AG04450 (cell line): ENCODE measurements around the gene GIT2. TPM values are rescaled to one million over a fixed set of nuclear protein-coding genes. Genes with fewer than 3 reads are reported as not detected.
A peak's percentile ranks its signal among the peaks of the same experiment; 100 is the strongest.

ENCODE experiments used
- CTCF ChIA-PET: fragments of 300-600, 350-600 bp; formaldehyde crosslinking; extraction: SDS; loops from one replicate; lab custom pipeline; 2022; ENCODE audit warnings: antibody characterized with exemption, inconsistent platforms; lab: Charles Lee
- POLR2A ChIA-PET: fragments of 350-600 bp; formaldehyde crosslinking; extraction: SDS; loops from one replicate; lab custom pipeline; 2021; ENCODE audit warnings: antibody characterized with exemption, inconsistent platforms; lab: Yijun Ruan, JAX
- DNase-seq: peaks from one replicate; pipeline ENCODE4 v3.0.0-alpha.2; 2011; ENCODE audit warnings: low read depth, low spot score
- H3K27ac ChIP-seq: one replicate; pipeline ENCODE4 v1.5.1; 2012; ENCODE audit warnings: low read depth, low read length, control low read depth
- H3K27me3 ChIP-seq: one replicate; pipeline ENCODE4 v1.6.0; 2012; ENCODE audit warnings: low read length; ENCODE audit not compliant: control insufficient read depth, insufficient read depth
- H3K4me3 ChIP-seq: 2 replicates; pipeline ENCODE4 v1.5.1; 2011; ENCODE audit warnings: mild to moderate bottlenecking, low read depth, low read length, control low read depth
- H3K9me3 ChIP-seq: 2 replicates; pipeline ENCODE4 v1.5.1; 2012; ENCODE audit warnings: low read length; ENCODE audit not compliant: control insufficient read depth, insufficient read depth
- polyA plus RNA-seq: library from polyadenylated mRNA; depleted of rRNA; stranded (reverse); fragments of >200 nt; gene quantifications from 2 replicates; pipeline ENCODE4 v1.2.3, GENCODE V29; 2011
- TF ChIP-seq, protein P1 (sequence below): IDR thresholded peaks from 2 replicates; pipeline ENCODE4 v1.5.1; 2011; ENCODE audit warnings: low read depth, low read length, control low read depth, inconsistent platforms

GIT2 gene
- polyA plus RNA-seq, 1 experiment, result 57.9 TPM

DNA sequence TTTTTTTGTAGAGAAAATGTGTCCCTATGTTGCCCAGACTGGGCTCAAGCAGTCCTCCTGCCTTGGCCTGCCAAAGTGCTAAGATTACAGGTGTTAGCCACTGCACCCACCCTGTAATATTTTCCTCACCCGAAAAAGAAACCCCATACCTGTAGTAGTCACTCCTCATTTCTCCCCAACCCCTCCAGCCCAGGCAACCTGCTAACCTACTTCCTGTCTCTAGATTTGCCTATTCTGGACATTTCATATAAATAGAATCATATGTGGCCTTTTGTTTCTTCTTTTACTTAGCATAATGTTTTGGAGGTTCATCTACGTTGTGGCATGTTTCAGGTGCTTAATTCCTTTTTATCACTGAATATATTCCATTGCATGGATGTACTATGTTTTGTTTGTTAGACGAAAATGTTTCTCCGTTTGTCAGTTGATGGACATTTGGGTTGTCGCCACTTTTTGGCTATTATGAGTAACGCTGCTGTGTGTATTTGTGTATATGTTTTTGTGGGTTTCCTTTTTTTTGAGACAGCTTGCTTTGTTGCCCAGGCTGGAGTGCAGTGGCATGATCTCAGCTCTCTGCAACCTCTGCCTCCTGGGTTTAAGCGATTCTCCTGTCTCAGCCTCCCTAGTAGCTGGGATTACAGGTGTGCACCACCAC lies 9.3 kb upstream of the GIT2 start:
- TF ChIP-seq, protein P1, sequence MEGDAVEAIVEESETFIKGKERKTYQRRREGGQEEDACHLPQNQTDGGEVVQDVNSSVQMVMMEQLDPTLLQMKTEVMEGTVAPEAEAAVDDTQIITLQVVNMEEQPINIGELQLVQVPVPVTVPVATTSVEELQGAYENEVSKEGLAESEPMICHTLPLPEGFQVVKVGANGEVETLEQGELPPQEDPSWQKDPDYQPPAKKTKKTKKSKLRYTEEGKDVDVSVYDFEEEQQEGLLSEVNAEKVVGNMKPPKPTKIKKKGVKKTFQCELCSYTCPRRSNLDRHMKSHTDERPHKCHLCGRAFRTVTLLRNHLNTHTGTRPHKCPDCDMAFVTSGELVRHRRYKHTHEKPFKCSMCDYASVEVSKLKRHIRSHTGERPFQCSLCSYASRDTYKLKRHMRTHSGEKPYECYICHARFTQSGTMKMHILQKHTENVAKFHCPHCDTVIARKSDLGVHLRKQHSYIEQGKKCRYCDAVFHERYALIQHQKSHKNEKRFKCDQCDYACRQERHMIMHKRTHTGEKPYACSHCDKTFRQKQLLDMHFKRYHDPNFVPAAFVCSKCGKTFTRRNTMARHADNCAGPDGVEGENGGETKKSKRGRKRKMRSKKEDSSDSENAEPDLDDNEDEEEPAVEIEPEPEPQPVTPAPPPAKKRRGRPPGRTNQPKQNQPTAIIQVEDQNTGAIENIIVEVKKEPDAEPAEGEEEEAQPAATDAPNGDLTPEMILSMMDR, result no peak
- DNase-seq, result no peak
- ChIA-PET CTCF (interaction anchor here (1.2 kb wide), 1 partner anchor 17 kb away, joined by 4 read pairs; no protein-coding TSS in a partner anchor), POLR2A (no interaction called here)
- no peaks in the 10 kb centered on the region for H3K9me3 ChIP-seq
- no peaks in the 10 kb centered on the region for H3K27me3 ChIP-seq
- no peak overlapping the region for H3K4me3 ChIP-seq
- no peak overlapping the region for H3K27ac ChIP-seq

DNA sequence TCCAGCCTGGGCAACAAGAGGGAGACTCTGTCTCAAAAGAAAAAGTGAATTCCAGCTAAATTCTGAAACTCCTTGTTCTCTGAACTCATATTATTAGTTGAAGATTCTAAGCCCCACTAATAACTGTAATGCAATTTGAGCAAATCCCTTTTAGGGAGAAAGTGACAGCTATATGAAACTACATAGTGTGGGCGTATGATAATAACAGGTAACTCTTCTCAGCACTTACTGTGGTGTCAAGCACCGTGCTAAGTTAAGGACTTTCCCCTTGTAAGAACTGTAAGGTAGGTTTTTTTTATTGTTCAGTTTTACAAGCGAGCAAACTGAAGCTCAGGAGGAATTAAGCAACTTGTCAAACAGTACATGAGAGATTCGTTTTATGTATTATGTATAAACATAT lies 8.4 kb upstream of the GIT2 start:
- CTCF ChIA-PET, result interaction anchor here (0.6 to 1.2 kb wide), 2 partner anchors 18 to 41 kb away, joined by 3 to 4 read pairs; no protein-coding TSS in a partner anchor
- TF ChIP-seq, protein P1, result no peak
- Histone ChIP-seq H3K27ac (no peak overlapping the region), H3K9me3 (no peaks in the 10 kb centered on the region), H3K4me3 (no peak overlapping the region), H3K27me3 (no peaks in the 10 kb centered on the region)
- POLR2A ChIA-PET, result no interaction called here
- DNase-seq, result no peak

DNA sequence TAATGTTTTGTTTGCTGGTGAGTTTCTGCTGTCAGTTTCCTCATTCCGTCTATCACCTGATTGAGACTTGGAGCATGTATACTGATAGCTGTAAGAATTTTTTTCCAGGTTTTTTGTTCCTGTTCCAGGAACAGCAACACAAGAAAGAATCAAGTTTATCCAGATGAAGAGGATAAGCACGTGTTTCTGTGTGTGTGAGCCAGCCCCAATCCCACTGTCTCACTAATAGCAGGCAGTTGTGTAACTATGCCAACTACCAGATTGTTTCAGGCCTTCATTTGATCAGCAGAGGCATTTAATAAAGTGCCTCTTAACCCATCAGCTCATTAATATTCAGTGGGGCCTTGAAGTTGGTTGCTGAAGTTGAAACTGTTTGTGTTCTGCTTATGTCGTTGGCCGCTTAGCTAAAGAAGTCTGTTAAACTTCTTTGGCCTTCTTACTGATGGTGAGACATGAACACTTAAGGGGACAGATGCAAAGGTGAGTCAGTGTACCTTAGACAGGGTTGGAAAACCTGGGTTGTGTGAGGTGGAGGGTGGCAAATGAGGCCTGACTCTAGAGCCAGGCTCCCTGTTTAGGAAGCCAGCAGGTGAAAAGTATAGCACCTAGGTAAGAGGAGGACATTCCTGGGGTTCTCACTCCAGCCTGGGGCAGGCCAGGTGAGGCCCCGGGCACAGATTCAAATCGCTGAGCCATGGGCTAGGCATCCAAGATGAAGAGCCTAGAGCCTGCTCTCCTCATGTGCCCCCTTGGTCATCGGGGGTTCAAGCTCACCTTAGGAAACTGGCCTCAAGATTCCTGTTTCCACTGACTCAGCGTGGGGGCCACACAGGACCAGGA lies 6.7 kb upstream of the GIT2 start:
- TF ChIP-seq, protein P1, result no peak
- Histone ChIP-seq H3K27ac (peak overlapping the region; percentile 52), H3K9me3 (no peaks in the 10 kb centered on the region), H3K4me3 (no peak overlapping the region; the same call in 1 of the 2 replicates), H3K27me3 (no peaks in the 10 kb centered on the region)
- no peak for DNase-seq
- CTCF ChIA-PET, result no interaction called here
- POLR2A ChIA-PET, result interaction anchor here (2.6 kb wide), 1 partner anchor 21 kb away, joined by 18 read pairs; no protein-coding TSS in a partner anchor

DNA sequence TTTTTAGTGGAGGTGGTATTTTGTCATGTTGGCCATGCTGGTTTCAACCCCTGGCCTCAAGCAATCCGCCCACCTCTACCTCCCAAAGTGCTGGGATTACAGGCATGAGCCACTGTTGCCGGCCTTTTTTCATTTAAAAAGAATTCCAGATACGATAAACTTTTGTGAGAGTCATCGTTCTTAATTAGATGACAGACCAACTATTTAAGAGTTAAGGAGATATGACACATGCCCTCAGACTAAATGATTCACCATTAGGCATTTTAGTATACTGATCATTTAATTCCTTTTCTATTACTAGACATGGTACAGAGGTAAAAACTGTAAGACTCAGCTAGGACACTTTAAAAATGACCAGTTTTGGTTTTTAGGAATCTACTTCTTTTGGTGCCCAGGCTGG lies 5.4 kb upstream of the GIT2 start:
- H3K9me3 ChIP-seq, result no peaks in the 10 kb centered on the region
- TF ChIP-seq, protein P1, result no peak
- ChIA-PET CTCF (no interaction called here), POLR2A (interaction anchor here (0.7 to 2.6 kb wide), 2 partner anchors 22 to 371 kb away, joined by 5 to 18 read pairs; no protein-coding TSS in a partner anchor)
- DNase-seq, result no peak
- peak overlapping the region; percentile 81 for H3K27ac ChIP-seq
- H3K27me3 ChIP-seq, result no peaks in the 10 kb centered on the region
- peak overlapping the region; percentile 91 for H3K4me3 ChIP-seq
